DMS 273 (cell line): ENCODE measurements around the gene CLEC4M.

Experiments used
- DNase-seq: peaks from one replicate; lab custom pipeline; 2025; ENCODE audit not compliant: unreplicated experiment; lab: John Stamatoyannopoulos, UW

The CLEC4M gene

GRCh38 chr19:7762719-7763293 lies at the start of gene CLEC4M:
CLEC4M (plus strand) TSS chr19:7763243; CDS start chr19:7763267, 24 bp downstream.
- DNase-seq = no peak

DNA sequence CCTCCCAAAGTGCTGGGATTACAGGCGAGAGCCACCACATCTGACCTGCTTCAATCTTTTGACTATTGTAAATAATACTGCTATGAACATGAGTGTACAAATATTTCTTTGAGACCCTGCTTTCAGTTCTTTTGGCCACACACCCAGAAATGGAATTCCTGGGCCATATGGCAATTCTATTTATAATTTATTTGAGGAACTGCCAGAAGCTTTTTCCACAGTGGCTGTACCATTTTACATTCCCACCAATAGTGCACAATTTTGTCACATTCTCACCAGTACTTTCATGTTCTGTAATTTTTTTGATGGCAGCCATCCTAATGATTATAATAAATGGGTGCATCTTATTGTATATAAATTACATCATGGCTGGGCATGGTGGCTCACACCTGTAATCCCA lies 47.4 kb upstream of the CLEC4M start:
- no peak for DNase-seq

GRCh38 chr19:7716762-7717161 lies 46.3 kb upstream of the CLEC4M start:
- DNase-seq = no peak

- DNase-seq = no peak
Observed at GRCh38 chr19:7718668-7719067, 44.4 kb upstream of the CLEC4M start.

DNA sequence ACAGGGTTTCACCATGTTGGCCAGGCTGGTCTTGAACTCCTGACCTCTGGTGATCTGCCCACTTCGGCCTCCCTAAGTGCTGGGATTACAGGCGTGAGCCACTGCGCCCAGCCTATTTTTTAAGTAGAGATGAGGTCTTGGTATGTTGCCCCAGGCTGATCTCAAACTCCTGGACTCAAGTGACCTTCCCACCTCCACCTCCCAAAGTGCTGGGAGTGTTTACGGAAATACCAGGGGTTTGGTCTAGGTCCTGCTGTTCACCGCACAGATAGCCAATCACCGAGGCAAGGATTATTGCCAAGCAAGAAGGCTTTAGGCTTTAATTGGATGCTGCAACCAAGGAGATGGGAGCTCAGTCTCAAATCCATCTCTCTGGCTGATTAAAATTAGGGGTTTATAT lies 42.7 kb upstream of the CLEC4M start:
- DNase-seq = no peak

- peak; percentile 52 for DNase-seq
Observed at GRCh38 chr19:7722231-7722651, 40.8 kb upstream of the CLEC4M start.

GRCh38 chr19:7725791-7726190 lies 37.3 kb upstream of the CLEC4M start:
- no peak for DNase-seq

GRCh38 chr19:7729211-7729610 lies 33.8 kb upstream of the CLEC4M start:
- no peak for DNase-seq

GRCh38 chr19:7729831-7730285 lies 33.2 kb upstream of the CLEC4M start:
- DNase-seq = no peak

GRCh38 chr19:7730286-7731217 lies 32.5 kb upstream of the CLEC4M start:
- DNase-seq = no peak

GRCh38 chr19:7731218-7731595 lies 31.8 kb upstream of the CLEC4M start:
- no peak for DNase-seq

DNA sequence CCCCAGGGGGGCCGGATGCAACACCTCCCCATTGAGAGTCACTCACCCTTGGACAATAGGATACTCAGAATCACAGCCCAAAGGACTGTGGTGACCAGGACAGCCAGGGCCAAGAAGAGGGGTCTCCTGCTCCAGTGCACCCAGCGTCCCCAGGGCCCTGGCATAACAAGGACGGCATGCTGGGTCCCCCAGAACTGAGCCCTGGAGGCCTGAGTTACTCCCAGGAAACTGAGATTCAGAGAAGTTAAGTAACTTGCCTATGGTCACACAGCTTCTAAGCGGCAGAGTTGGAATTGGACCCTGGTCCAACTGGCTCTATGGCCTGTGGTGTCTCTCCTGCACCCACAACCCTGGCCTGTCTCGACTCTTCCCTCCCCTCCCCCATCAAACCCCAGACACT lies 31.4 kb upstream of the CLEC4M start:
- no peak for DNase-seq

DNA sequence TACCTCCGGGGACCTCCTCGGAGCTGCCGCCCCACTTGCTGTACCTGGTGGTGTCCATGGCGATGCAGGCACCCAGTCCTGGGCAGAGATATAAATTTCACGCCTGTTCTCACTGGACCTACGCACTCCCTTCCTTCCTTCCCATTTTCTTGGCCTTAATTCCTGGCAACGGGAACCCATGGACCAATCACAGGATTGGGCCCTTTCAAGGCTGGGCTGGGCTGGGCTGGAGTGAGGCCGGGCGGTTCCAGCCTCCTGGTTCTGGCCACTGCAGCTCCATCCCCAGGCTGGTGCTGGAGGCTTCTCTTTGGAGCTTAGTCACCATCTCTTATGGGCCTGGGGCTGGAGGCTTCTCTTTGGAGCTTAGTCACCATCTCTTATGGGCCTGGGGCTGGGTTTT lies 31.0 kb upstream of the CLEC4M start, which contains the start of gene CLEC4G:
CLEC4G (minus strand) TSS at position 66 of the 400 bp plus-strand sequence; CDS start at position 58, 8 bp downstream.
- no peak for DNase-seq

DNA sequence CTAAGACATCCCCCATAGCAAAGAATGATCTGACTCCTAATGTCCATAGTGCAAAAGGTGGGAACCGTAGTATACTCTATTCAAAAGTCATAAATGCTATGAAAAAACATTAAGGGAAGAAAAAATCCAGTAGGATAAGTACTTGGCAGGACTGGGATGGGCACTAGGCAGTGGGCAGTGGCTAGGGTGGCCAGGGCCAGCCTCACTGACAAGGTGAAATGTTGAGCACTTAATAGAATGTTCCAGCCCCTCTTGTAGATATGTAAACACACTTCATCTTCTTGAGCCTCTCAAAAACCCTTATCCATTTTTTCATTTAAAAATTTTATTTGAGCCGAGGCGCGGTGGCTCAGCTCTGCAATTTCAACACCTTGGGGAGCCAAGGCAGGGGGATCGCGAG lies 29.7 kb upstream of the CLEC4M start:
- DNase-seq = no peak

GRCh38 chr19:7734220-7735203 lies 28.5 kb upstream of the CLEC4M start:
- DNase-seq = no peak

GRCh38 chr19:7736148-7736547 lies 26.9 kb upstream of the CLEC4M start:
- DNase-seq = no peak

DNA sequence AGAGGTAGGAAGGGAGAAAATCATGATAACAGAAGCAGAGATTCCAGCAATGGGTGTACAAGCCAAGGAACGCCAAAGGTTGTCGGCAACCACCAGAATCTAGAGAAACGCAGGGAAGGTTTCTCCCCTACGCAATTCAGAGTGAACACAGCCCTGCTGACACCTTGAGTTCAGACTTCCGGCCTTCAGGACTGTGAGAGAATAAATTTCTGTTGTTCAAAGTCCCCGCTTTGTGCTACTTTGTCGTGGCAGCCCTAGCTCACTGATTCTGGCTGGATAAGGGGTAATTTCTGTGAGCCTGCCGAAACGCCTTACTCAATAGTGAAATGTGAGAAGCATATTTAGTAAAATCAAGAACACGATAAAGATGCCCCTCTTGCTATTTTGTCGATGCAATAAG lies 25.8 kb upstream of the CLEC4M start:
- no peak for DNase-seq

- DNase-seq = no peak
Observed at GRCh38 chr19:7738023-7738422, 25.0 kb upstream of the CLEC4M start.

GRCh38 chr19:7739211-7739755 lies 23.8 kb upstream of the CLEC4M start:
- no peak for DNase-seq

DNA sequence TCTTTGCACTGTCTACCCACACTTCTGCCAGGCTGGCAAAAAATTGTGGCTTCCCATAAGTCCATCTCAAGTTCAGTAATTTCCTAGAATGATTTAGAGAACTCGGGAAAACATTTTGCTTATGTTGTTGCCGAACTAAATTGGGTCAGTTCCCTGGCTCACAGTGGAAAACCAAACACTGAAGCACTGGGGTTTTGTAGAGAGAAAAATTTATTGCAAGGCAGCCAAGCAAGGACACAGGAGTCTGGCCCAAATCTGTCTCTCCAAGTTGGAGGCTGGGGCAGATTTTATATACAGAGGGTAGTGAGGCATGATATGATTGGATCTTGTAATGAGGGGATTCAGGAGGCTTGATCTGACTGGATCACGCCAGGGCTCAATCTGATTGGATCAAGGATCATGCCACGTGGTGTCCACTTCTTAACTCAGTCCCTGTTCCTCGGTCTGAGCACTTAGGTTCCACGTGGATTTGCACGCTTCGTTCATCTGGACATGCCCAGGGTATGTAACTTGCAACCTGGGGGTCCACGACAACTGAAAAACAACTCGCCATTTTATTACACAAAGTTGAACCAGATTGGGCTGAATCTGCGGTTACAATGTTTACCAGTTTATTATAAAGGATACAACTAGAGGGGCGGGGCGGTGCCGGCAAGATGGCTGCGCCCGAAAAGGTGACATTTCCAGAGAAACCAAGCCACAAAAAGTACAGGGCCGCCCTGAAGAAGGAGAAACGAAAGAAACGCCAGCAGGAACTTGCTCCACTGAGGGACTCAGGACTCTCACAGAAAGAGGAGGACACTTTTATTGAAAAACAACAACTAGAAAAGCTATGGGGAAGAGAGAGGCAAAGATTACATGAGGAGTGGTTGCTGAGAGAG lies 23.0 kb upstream of the CLEC4M start:
- DNase-seq = no peak
